IMR-90 (cell line): ENCODE results near the gene ARHGEF1. TPM values are rescaled to one million over a fixed set of nuclear protein-coding genes. Genes with fewer than 3 reads are reported as not detected.
A peak's percentile ranks its signal among the peaks of the same experiment; 100 is the strongest.

ENCODE experiments used
- ATAC-seq: fragments of 200-7000 bp; cut with Tn5 transposase; 2 replicates; pipeline ENCODE4 v1.9.1; 2020; ENCODE audit warnings: low read depth, mild to moderate bottlenecking, moderate library complexity
- BruUV-seq: library from RNA; stranded (reverse); fragments of 400-500 nt; replicated peaks from 2 replicates; lab custom pipeline; 2021; lab: Mats Ljungman, UMichigan
- CTCF ChIA-PET: fragments of 300-600 bp; formaldehyde crosslinking; extraction: SDS; loops from one replicate; lab custom pipeline; 2021; ENCODE audit warnings: antibody characterized with exemption; lab: Yijun Ruan, JAX
- POLR2A ChIA-PET: fragments of 300-600 bp; sonication (Branson Sonifier 250); formaldehyde crosslinking; loops from one replicate; lab custom pipeline; 2022; ENCODE audit warnings: antibody characterized with exemption; ENCODE audit not compliant: unreplicated experiment; lab: Charles Lee
- DNase-seq: peaks from one replicate; pipeline ENCODE4 v3.0.0; 2013
- H2AFZ ChIP-seq: replicated peaks from 2 replicates; pipeline ENCODE3; 2013; ENCODE audit warnings: low read length, mild to moderate bottlenecking; ENCODE audit not compliant: poor library complexity
- H2AK5ac ChIP-seq: 2 replicates; pipeline ENCODE4 v1.6.1; 2013; ENCODE audit warnings: low read depth, low read length, inconsistent platforms
- H2AK9ac ChIP-seq: replicated peaks from 2 replicates; pipeline ENCODE3; 2013; ENCODE audit warnings: mild to moderate bottlenecking, low read depth, low read length, moderate library complexity; ENCODE audit not compliant: poor library complexity
- H2BK120ac ChIP-seq: 2 replicates; pipeline ENCODE4 v1.6.1; 2013; ENCODE audit warnings: low read depth, low read length, inconsistent platforms
- H2BK15ac ChIP-seq: 3 replicates; pipeline ENCODE4 v1.6.1; 2013; ENCODE audit warnings: low read depth, low read length, inconsistent platforms
- H2BK20ac ChIP-seq: 2 replicates; pipeline ENCODE4 v1.6.1; 2013; ENCODE audit warnings: low read depth, mild to moderate bottlenecking, inconsistent platforms, low read length, moderate library complexity
- H2BK5ac ChIP-seq: 2 replicates; pipeline ENCODE4 v1.6.1; 2013; ENCODE audit warnings: mild to moderate bottlenecking, low read depth, low read length, inconsistent platforms; ENCODE audit not compliant: poor library complexity, severe bottlenecking
- H3K14ac ChIP-seq: replicated peaks from 2 replicates; pipeline ENCODE4 v1.6.1; 2013; ENCODE audit warnings: low read depth, low read length, inconsistent platforms
- H3K18ac ChIP-seq: 2 replicates; pipeline ENCODE4 v1.6.1; 2013; ENCODE audit warnings: low read depth, low read length, control low read depth
- H3K23ac ChIP-seq: 2 replicates; pipeline ENCODE4 v1.6.1; 2013; ENCODE audit warnings: low read depth, low read length, inconsistent platforms
- H3K27ac ChIP-seq: 2 replicates; pipeline ENCODE4 v1.5.1; 2013; ENCODE audit warnings: mild to moderate bottlenecking, control low read depth, low read length; ENCODE audit not compliant: insufficient read depth
- H3K27me3 ChIP-seq: 2 replicates; pipeline ENCODE4 v1.6.1; 2013; ENCODE audit warnings: low read length; ENCODE audit not compliant: control insufficient read depth, insufficient read depth
- H3K36me3 ChIP-seq: 2 replicates; pipeline ENCODE4 v1.6.1; 2013; ENCODE audit warnings: low read length, mixed read lengths; ENCODE audit not compliant: control insufficient read depth, insufficient read depth
- H3K4ac ChIP-seq: 2 replicates; pipeline ENCODE4 v1.6.1; 2013; ENCODE audit warnings: low read depth, low read length, inconsistent platforms
- H3K4me1 ChIP-seq: 2 replicates; pipeline ENCODE4 v1.6.1; 2013; ENCODE audit warnings: low read length, mixed read lengths; ENCODE audit not compliant: control insufficient read depth, insufficient read depth
- H3K4me2 ChIP-seq: 2 replicates; pipeline ENCODE4 v1.6.1; 2013; ENCODE audit warnings: low read depth, mild to moderate bottlenecking, control low read depth, low read length, moderate library complexity
- H3K4me3 ChIP-seq: 2 replicates; pipeline ENCODE4 v1.5.1; 2013; ENCODE audit warnings: low read depth, mild to moderate bottlenecking, control low read depth, low read length, moderate library complexity; ENCODE audit not compliant: insufficient read depth
- H3K56ac ChIP-seq: 2 replicates; pipeline ENCODE4 v1.6.1; 2013; ENCODE audit warnings: low read length, inconsistent platforms; ENCODE audit not compliant: insufficient read depth; ENCODE audit errors: extremely low read depth
- H3K79me1 ChIP-seq, 2 experiments: 2 replicates each; pipeline ENCODE4 v1.6.1; 2013; ENCODE audit warnings: low read length in 2 of 2, inconsistent platforms in 1 of 2, low read depth in 1 of 2
- H3K9ac ChIP-seq: 2 replicates; pipeline ENCODE4 v1.6.1; 2013; ENCODE audit warnings: low read depth, low read length, control low read depth
- H3K9me1 ChIP-seq: 2 replicates; pipeline ENCODE4 v1.6.1; 2013; ENCODE audit warnings: low read length, inconsistent platforms; ENCODE audit not compliant: insufficient read depth
- H3K9me3 ChIP-seq: 2 replicates; pipeline ENCODE4 v1.6.1; 2013; ENCODE audit warnings: low read length; ENCODE audit not compliant: control insufficient read depth, insufficient read depth
- H4K20me1 ChIP-seq: 2 replicates; pipeline ENCODE4 v1.6.1; 2013; ENCODE audit warnings: low read length, inconsistent platforms; ENCODE audit not compliant: insufficient read depth
- H4K5ac ChIP-seq: 2 replicates; pipeline ENCODE4 v1.6.1; 2013; ENCODE audit warnings: mild to moderate bottlenecking, low read depth, low read length, control low read depth
- H4K8ac ChIP-seq, 2 experiments: 2 replicates each; pipeline ENCODE4 v1.6.1; 2013; ENCODE audit warnings: low read depth in 2 of 2, low read length in 2 of 2, control low read depth in 1 of 2, inconsistent platforms in 1 of 2
- H4K91ac ChIP-seq: 2 replicates; pipeline ENCODE4 v1.6.1; 2013; ENCODE audit warnings: low read depth, low read length, inconsistent platforms; ENCODE audit not compliant: insufficient read depth
- BHLHE40 ChIP-seq: fragments of 150-350 bp; IDR thresholded peaks from 2 replicates; pipeline ENCODE4 v1.6.1; 2016; ENCODE audit warnings: mild to moderate bottlenecking, low read depth, low read length
- CEBPB ChIP-seq: IDR thresholded peaks from 2 replicates; pipeline ENCODE4 v1.6.1; 2012; ENCODE audit warnings: low read depth, low read length, improper control_type of control experiment
- CHD1 ChIP-seq: IDR thresholded peaks from 2 replicates; pipeline ENCODE4 v1.6.1; 2012; ENCODE audit warnings: low read depth, low read length, improper control_type of control experiment
- CTCF ChIP-seq: conservative IDR thresholded peaks from 2 replicates; pipeline ENCODE4 v1.5.1; 2012; ENCODE audit warnings: mild to moderate bottlenecking, low read depth, low read length, improper control_type of control experiment
- MAFK ChIP-seq: IDR thresholded peaks from 2 replicates; pipeline ENCODE4 v1.6.1; 2012; ENCODE audit warnings: low read depth, low read length, improper control_type of control experiment
- MAZ ChIP-seq: IDR thresholded peaks from 2 replicates; pipeline ENCODE4 v1.6.1; 2012; ENCODE audit warnings: low read depth, mild to moderate bottlenecking, low read length, improper control_type of control experiment, moderate library complexity, borderline replicate concordance
- MXI1 ChIP-seq: IDR thresholded peaks from 2 replicates; pipeline ENCODE4 v1.6.1; 2012; ENCODE audit warnings: low read depth, mild to moderate bottlenecking, low read length, moderate library complexity, borderline replicate concordance
- NFE2L2 ChIP-seq: fragments of 150-350 bp; IDR thresholded peaks from 2 replicates; pipeline ENCODE4 v1.6.1; 2016; ENCODE audit warnings: low read depth, mild to moderate bottlenecking, low read length
- POLR2A ChIP-seq: IDR thresholded peaks from 2 replicates; pipeline ENCODE4 v1.6.1; 2012; ENCODE audit warnings: mild to moderate bottlenecking, low read depth, low read length
- RAD21 ChIP-seq: IDR thresholded peaks from 2 replicates; pipeline ENCODE4 v1.6.1; 2012; ENCODE audit warnings: low read length, improper control_type of control experiment
- RCOR1 ChIP-seq: IDR thresholded peaks from 2 replicates; pipeline ENCODE4 v1.6.1; 2012; ENCODE audit warnings: mild to moderate bottlenecking, low read length, improper control_type of control experiment; ENCODE audit not compliant: insufficient replicate concordance
- RFX5 ChIP-seq: IDR thresholded peaks from 2 replicates; pipeline ENCODE4 v1.8.0; 2012; ENCODE audit warnings: low read depth, mild to moderate bottlenecking, low read length, moderate library complexity
- SMC3 ChIP-seq: fragments of 150-350 bp; IDR thresholded peaks from 2 replicates; pipeline ENCODE4 v1.6.1; 2016; ENCODE audit warnings: low read depth, mild to moderate bottlenecking, antibody characterized with exemption, low read length, moderate library complexity
- USF2 ChIP-seq: fragments of 150-350 bp; IDR thresholded peaks from 2 replicates; pipeline ENCODE4 v1.6.1; 2017; ENCODE audit warnings: mild to moderate bottlenecking, antibody characterized with exemption, low read length, low read depth
- WGBS, 2 experiments: methylation state at CpG; one replicate each; pipeline versions ENCODE4 v1.1.5 to v1.1.7; 2013; ENCODE audit warnings: missing lambda C conversion rate in 2 of 2; ENCODE audit not compliant: insufficient read length in 1 of 2; ENCODE audit errors: extremely low coverage in 2 of 2; 5-methylcytosine and 5-hydroxymethylcytosine counted together
- dilution Hi-C: fragments of 300-500 bp; cut with HindIII; formaldehyde crosslinking; loops from one replicate; pipeline ENCODE4 v1.14.3; 2018; ENCODE audit warnings: low sequenced_read_pairs; ENCODE audit not compliant: unreplicated experiment
- in situ Hi-C: fragments of 300-500 bp; cut with MboI; formaldehyde crosslinking; loops from 3 replicates; pipeline ENCODE4 v1.14.3; 2019; ENCODE audit warnings: low sequenced_read_pairs, inconsistent platforms, mixed read lengths
- intact Hi-C: fragments of 100-400 bp; cut with micrococcal nuclease; formaldehyde crosslinking; loops from 2 replicates; pipeline ENCODE4 v1.10.0; 2022
- polyA plus RNA-seq, 3 experiments: library from polyadenylated mRNA; depleted of rRNA; stranded (reverse); fragments of >200 nt; gene quantifications; 2 replicates each; pipeline ENCODE4 v1.2.3, GENCODE V29; 2012; ENCODE audit warnings: low replicate concordance in 1 of 3
- total RNA-seq: library from RNA; depleted of rRNA; stranded (reverse); fragments of >200 nt; gene quantifications from 2 replicates; pipeline ENCODE4 v1.2.3, GENCODE V29; 2012

ARHGEF1 gene
- total and polyA plus RNA-seq, 2 of the 4 experiments (the other 2 are of a cell fraction): 11.5 to 47.1 TPM

- H3K27me3 ChIP-seq: peaks cover 87% of the 10 kb centered on the region
- no peak within 1 kb of the TSS for H3K56ac ChIP-seq
- H2AK9ac ChIP-seq: peak within 1 kb of the TSS; percentile 76
- in situ Hi-C loops (no loop called here), intact Hi-C loops (no loop called here), dilution Hi-C loops (no loop called here)
- no peak within 1 kb of the TSS for H4K8ac ChIP-seq
- no peak within 1 kb of the TSS for H3K27ac ChIP-seq
- peak within 1 kb of the TSS; percentile 84; the same call in 1 of the 2 replicates for H3K23ac ChIP-seq
- no peak within 1 kb of the TSS for H3K9ac ChIP-seq
- DNase-seq (no peak), ATAC-seq (peak; percentile 63)
- H2BK5ac ChIP-seq: no peak within 1 kb of the TSS
- H3K14ac ChIP-seq: no peak within 1 kb of the TSS
- H2AK5ac ChIP-seq: peak within 1 kb of the TSS; percentile 58; the same call in 1 of the 2 replicates
- H3K36me3 ChIP-seq: no peaks in the 10 kb centered on the region
- peaks cover 7% of the 10 kb centered on the region for H3K4me1 ChIP-seq
- no peak within 1 kb of the TSS for H4K91ac ChIP-seq
- H2AFZ ChIP-seq: peak within 1 kb of the TSS; percentile 89
- H4K20me1 ChIP-seq: peaks cover 25% of the 10 kb centered on the region
- no peak within 1 kb of the TSS; the same call in 2 of the 3 replicates for H2BK15ac ChIP-seq
- no peak within 1 kb of the TSS for H2BK20ac ChIP-seq
- CTCF ChIA-PET: no interaction called here
- no peak within 1 kb of the TSS for H3K18ac ChIP-seq
- TF ChIP-seq USF2: no peak
- TF ChIP-seq MAZ: no peak
- TF ChIP-seq CEBPB: no peak
- TF ChIP-seq POLR2A: no peak
- TF ChIP-seq RAD21: no peak
- no peak for TF ChIP-seq SMC3
- TF ChIP-seq MAFK: no peak
- TF ChIP-seq RFX5: no peak
- no peak for TF ChIP-seq CTCF
- TF ChIP-seq MXI1: no peak
- no peak for TF ChIP-seq NFE2L2
- no peak for TF ChIP-seq RCOR1
- no peak for TF ChIP-seq BHLHE40
- no peak for TF ChIP-seq CHD1
- peak within 1 kb of the TSS; percentile 95 for H3K4me2 ChIP-seq
- H3K4ac ChIP-seq: no peak within 1 kb of the TSS
- POLR2A ChIA-PET: no interaction called here
- no peaks in the 10 kb centered on the region; the same call in 1 of the 2 replicates for H3K9me1 ChIP-seq
- no peaks in the 10 kb centered on the region for H3K79me1 ChIP-seq
- no peak within 1 kb of the TSS for H4K5ac ChIP-seq
- no peak within 1 kb of the TSS for H2BK120ac ChIP-seq
- H3K9me3 ChIP-seq: peaks cover 3% of the 10 kb centered on the region; the same call in 1 of the 2 replicates
- peak within 1 kb of the TSS; percentile 43 for H3K4me3 ChIP-seq
- 0% methylated on average over 3 of the region's 49 CpGs; no CpG with 5 or more reads in 1 of the 2 experiments for WGBS, 2 experiments
- BruUV-seq: no TSS peak
These were observed 45.3 kb downstream of the ARHGEF1 start, which contains the start of gene ERFL for GRCh38 chr19:41928221-41928683. Gene ERFL, minus strand, starts transcription at chr19:41928449. Its CDS starts 15,530 bp downstream, at chr19:41912919.
